HG03025 (cell line): Measurements from ENCODE around the gene GYPC.
"Not testable (repeated sequence)": the region's sequence is repeated elsewhere in the genome, so short reads cannot be mapped to it uniquely, and the experiment has no call there.

ENCODE experiments used
- ATAC-seq: cut with Tn5 transposase; IDR thresholded peaks from one replicate; pipeline ENCODE4 v1.9.1; 2021; ENCODE audit warnings: mild to moderate bottlenecking, moderate library complexity; ENCODE audit not compliant: unreplicated experiment, low FRiP score

Gene GYPC

GRCh38 chr2:126692934-126693592, 37.1 kb downstream of the GYPC start:
- not testable (repeated sequence) for ATAC-seq

GRCh38 chr2:126696644-126697520, 40.9 kb downstream of the GYPC start:
- ATAC-seq: no peak

GRCh38 chr2:126698376-126698775, 42.4 kb downstream of the GYPC start:
- no peak for ATAC-seq

DNA sequence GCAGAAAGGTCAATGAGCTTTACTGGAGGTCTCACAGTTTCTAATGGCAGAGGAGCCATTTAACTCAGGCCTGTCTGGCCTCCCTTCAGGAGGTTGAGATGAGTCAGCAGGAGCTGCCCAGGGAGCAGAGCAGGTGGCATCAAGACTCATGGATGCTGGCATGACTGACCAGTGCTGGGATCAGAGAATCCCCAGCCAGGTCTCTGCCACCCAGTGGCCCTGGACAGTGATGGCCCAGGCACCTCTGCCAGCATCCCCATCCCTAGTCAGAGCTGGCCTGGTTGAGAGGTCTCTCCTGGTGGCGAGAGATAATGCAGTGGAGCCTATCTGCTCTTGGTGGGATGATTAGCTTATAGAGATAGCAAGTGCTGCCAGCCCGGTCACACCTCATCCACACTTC, 43.1 kb downstream of the GYPC start:
- no peak for ATAC-seq

DNA sequence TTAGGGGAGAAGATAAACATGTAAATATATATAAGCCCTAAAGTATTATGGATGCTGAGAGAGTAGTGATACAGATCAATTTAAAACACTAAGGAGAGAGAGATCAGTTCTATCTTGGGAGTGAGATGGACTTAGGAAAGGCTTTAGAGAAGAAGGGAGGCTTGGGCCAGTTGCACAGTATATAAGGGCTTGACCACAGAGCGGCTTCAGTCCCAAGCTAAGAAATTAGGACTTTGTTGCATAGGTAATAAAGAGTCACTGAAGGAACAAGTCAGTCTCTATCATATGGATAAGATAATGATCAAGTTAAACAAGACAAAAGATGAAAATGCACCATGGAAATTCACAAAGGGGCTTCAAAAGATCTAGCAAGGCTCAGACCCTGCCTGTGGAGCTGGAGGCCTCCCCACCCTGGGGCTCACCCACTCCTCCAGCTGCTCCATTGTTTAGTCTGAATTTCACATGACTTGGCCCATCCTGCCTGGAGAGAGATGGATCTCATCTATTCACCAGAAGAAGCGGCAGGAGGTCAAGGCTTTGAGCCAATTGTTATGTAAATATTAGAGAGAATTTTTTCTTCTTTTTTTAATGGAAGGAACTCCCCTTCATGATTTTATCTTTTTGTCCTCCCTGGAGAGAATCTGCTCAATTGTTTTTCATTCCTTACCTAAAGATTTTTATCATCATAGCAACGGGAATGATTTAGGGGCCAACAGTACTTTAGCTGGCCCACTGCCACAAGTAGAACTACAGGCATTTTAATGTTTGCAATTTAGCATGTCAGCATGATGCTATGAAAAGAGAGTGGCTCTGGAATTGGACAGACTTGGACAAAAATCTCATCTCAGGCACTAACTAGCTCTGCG, 44.0 kb downstream of the GYPC start:
- no peak for ATAC-seq

DNA sequence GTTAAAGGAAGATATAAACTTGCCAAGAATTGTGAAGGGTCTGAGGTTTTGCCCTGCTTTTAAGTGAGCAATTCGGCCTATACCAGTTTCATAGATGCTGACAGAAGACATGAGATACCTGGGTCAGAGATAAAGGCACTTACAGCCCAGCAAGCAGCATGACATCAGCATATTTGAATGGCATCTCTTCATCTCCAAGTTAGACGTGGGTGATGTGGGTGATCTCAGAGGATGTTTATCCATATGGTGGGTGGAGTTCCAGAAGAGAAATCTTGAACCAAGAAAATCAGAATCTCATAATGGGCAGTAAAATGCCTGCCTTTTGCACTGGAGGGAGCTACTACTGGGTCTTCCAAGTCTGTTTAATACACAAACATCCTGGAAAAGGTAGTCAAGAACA, 44.7 kb downstream of the GYPC start:
- ATAC-seq: no peak

DNA sequence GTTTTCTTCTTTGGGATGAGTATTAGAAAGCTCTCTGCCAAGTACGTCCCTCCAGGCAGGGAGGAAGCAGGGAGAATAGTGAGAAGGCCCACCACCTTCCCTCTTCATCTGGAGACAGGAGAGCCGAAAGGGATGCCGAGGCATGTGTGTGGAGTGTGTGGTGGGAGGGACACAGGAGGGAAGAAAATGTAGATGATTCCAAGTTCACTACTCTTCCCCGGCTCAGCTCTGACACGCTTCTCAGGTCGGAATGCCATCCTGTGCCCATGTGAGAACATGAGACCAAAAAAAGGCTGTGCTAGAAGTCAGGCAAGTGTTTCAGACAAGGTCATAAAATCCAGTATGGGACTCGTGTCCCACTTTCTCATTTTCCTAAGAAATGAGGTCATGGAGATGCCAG, 47.4 kb downstream of the GYPC start:
- no peak for ATAC-seq

GRCh38 chr2:126704434-126705160, 48.6 kb downstream of the GYPC start:
- no peak for ATAC-seq

GRCh38 chr2:126707191-126707590, 51.2 kb downstream of the GYPC start:
- no peak for ATAC-seq

DNA sequence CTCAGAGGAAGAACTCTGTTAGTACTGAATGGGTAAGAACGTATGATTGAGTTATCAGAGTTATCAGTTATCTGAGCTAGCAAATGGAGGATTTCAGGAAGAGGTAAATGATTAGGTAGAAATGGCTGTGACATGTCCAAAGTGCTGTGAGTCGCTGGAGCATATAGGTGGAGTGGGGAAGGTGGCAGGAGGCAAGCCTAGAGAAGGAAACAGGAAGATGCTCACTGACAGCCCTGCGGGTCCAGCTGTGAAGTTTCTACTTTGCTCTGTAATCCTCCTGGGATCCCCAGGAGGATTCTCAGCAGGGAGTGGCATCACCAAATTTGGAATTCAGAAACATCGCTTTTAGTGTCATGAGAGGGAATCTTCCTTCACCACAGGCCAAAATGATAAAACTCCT, 52.0 kb downstream of the GYPC start:
- no peak for ATAC-seq

DNA sequence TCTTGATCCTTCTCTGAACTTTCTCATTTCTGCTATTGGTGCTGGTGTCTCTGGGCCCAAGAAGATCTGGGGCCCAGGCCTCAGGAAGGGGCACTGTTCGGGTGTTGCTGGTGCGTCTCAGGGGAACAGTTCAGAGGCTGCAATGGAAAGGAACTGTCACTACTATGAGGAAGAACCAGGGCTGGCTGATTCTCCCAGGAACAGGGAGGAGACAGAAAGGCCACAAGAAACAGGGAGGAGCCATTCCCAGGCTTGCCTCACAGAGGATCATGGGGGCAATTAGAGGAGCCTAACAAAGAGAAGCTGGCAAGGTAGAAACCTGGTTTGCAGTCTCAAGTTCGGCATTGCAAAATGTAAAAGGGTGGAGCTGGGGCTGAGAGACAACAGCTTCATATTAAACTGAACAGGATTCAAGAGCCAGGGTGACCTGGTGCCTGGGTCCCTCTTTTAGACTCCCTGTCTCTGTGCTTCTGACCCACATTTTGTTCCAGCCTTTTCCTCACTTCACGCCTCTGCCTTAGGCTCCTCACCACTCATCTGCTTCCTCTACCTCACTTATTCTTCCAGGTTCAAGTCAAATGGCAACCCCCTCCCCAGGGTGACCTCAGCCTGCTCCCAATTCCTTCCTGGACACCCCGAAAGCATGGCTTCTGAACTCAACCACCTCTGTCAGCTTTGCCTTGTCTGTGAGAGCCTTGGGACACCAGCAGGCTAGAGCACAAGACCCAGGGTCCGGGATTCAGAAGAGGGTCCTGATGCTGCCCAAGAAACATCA, 58.4 kb downstream of the GYPC start:
- no peak for ATAC-seq

DNA sequence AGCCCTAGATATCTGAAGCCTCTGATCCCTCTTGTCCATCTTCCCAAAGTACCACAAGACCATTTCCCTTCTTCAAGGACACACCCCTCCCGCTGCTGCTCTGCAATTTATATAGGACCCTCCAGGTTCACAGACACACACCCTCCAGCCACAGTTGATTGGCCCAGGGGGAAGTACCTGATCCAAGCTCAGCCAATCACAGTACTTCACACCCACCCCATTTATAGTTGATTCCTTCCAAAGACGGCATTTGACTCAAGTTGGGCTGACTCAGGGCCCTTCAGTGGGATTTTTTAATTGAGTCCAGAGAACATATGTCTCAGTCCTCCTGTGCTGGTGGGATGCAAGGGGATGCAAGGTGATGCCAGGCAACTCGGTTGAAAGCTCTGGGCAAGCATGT, 59.2 kb downstream of the GYPC start:
- no peak for ATAC-seq

- ATAC-seq: no peak
Observed at GRCh38 chr2:126715576-126716406, 59.8 kb downstream of the GYPC start.

- ATAC-seq: not testable (repeated sequence)
Observed at GRCh38 chr2:126717277-126717676, 61.3 kb downstream of the GYPC start.

GRCh38 chr2:126717928-126718327, 62.0 kb downstream of the GYPC start:
- no peak for ATAC-seq

DNA sequence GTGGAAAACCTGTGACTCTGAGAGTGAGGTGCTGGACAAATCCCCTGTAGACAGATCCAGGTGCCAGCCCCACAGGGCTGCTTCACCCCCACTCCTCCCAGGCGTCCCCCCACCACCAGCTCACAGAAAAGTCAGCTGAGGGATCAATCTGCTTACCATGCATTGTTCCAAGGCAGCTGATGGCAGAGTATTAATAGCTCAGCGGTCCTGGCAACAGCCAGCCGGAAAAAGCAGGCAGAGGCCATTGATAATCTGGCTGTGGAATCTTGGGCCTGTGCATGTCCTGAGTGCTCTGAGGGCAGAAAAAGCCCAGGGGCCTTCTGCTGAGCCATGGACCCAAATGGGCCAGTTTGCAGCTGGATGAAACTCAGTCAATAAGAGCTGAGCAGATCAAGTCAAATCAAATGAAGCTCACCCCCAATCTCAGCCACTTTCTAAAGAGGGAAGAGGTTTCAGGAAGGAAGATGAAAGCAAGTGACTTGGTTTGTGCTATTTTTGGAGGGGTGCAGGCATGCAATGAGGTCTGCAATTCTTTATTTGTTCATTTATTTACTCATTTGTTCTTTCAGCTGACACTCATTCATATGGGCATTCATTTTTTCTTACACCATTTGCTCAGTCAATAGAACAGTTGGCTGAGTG, 63.4 kb downstream of the GYPC start:
- ATAC-seq: no peak

DNA sequence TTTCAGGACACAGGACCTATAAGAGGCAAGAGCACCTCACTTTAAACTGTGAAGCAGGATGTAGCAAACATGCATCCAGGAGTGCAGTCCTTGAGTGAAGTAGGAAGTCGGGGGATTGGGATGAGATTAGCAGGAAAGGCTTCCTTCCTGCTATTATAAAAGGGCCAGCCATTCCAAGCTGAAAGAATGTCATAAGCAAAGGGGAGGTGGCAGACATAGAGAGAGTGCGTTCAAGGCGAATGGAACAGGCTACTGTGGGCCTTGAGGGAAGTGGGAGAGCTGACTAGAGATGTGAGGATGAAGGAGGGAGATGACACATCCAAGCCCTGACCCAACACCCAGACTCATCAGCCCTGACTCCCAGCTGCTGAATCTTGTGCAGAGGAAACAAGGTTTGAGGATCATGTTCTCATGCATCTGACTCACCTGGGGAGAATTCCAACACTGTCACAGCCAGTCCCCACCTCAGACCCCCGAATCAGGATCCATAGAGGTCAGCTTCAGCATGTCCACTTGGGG, 63.9 kb downstream of the GYPC start:
- no peak for ATAC-seq

DNA sequence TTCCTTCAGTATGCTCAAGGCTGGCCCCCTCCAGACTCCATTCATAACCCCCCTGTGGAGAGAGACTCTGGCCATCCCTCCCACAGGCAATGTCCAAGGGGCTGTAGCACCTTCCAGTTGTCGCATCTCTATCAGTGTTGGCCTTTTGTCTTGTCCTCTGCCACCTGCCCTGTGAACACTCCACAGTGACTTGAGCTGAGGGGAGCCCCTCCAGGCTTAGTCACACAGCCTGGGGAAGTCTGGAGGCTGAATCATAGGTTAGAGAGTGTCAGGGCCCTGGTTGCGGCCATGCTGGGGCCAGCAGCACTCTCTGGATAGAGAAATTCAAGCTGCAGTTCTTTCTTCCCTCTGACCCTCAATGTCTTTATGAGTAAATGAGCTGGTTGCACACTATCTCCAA, 64.7 kb downstream of the GYPC start:
- no peak for ATAC-seq
